GM06990 (cell line): ENCODE measurements around the gene JCHAIN.

Experiments used
- DNase-seq: peaks from one replicate; pipeline ENCODE4 v3.0.0-alpha.2; 2011; ENCODE audit not compliant: insufficient read length; ENCODE audit errors: extremely low read depth
- H3K27me3 ChIP-seq: replicated peaks from 2 replicates; pipeline ENCODE4 v1.6.0; 2011; ENCODE audit warnings: low read length; ENCODE audit not compliant: control insufficient read depth, insufficient read depth
- H3K36me3 ChIP-seq: 2 replicates; pipeline ENCODE4 v1.5.1; 2011; ENCODE audit warnings: low read length; ENCODE audit not compliant: control insufficient read depth, insufficient read depth
- H3K4me3 ChIP-seq: replicated peaks from 2 replicates; pipeline ENCODE4 v1.5.1; 2011; ENCODE audit warnings: low read depth, mild to moderate bottlenecking, control low read depth, low read length
- TF ChIP-seq, protein P1 (sequence below): IDR thresholded peaks from 2 replicates; pipeline ENCODE4 v1.5.1; 2011; ENCODE audit warnings: low read length, control low read depth, mild to moderate bottlenecking, inconsistent platforms; ENCODE audit not compliant: insufficient read depth, poor library complexity, severe bottlenecking

The JCHAIN gene

DNA sequence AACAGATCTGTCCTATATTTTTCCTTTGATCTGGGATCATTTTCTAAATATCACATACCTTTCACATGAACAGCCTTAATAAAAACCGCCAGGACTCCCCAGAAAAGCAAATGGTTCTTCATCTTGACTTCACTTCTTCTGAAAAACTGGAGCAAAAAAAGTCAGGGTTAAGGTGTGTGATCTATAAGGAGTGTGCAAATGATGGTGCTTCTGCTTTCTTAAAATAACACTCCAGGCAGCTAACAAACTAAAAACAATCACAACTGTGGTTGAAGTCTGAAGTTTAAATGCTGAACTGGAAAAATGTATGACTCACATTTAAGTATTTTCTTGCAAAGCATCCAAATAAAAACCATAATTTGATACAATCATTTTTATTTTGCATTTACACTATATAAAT is at the start of gene JCHAIN:
Gene JCHAIN, minus strand, starts transcription at position 140 of the 400 bp plus-strand sequence. Its CDS starts 18 bp downstream, at position 122.
- H3K27me3 ChIP-seq, result no peaks in the 10 kb centered on the region
- H3K36me3 ChIP-seq, result no peaks in the 10 kb centered on the region
- TF ChIP-seq, protein P1, sequence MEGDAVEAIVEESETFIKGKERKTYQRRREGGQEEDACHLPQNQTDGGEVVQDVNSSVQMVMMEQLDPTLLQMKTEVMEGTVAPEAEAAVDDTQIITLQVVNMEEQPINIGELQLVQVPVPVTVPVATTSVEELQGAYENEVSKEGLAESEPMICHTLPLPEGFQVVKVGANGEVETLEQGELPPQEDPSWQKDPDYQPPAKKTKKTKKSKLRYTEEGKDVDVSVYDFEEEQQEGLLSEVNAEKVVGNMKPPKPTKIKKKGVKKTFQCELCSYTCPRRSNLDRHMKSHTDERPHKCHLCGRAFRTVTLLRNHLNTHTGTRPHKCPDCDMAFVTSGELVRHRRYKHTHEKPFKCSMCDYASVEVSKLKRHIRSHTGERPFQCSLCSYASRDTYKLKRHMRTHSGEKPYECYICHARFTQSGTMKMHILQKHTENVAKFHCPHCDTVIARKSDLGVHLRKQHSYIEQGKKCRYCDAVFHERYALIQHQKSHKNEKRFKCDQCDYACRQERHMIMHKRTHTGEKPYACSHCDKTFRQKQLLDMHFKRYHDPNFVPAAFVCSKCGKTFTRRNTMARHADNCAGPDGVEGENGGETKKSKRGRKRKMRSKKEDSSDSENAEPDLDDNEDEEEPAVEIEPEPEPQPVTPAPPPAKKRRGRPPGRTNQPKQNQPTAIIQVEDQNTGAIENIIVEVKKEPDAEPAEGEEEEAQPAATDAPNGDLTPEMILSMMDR, result no peak
- peak; percentile 35 for DNase-seq
- peak within 1 kb of the TSS; percentile 68 for H3K4me3 ChIP-seq

DNA sequence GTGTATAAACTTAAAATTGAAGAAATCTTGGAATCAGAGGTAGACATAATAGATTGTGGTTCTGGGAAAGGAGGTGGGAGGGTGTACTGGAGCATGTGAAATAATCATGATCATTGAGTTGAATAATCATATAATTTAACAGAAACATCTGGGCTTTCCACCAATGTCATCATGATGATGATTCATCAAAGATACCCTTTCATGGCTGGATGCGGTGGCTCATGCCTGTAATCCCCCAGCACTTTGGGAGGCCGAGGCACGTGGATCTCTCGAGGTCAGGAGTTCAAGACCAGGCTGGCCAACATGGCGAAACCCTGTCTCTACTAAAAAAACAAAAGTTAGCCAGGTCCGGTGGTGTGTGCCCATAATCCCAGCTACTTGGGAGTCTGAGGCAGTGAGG is 48.8 kb upstream of the JCHAIN start:
- Histone ChIP-seq H3K27me3 (no peaks in the 10 kb centered on the region), H3K4me3 (no peak overlapping the region), H3K36me3 (no peaks in the 10 kb centered on the region)
- TF ChIP-seq, protein P1, result no peak
- no peak for DNase-seq

DNA sequence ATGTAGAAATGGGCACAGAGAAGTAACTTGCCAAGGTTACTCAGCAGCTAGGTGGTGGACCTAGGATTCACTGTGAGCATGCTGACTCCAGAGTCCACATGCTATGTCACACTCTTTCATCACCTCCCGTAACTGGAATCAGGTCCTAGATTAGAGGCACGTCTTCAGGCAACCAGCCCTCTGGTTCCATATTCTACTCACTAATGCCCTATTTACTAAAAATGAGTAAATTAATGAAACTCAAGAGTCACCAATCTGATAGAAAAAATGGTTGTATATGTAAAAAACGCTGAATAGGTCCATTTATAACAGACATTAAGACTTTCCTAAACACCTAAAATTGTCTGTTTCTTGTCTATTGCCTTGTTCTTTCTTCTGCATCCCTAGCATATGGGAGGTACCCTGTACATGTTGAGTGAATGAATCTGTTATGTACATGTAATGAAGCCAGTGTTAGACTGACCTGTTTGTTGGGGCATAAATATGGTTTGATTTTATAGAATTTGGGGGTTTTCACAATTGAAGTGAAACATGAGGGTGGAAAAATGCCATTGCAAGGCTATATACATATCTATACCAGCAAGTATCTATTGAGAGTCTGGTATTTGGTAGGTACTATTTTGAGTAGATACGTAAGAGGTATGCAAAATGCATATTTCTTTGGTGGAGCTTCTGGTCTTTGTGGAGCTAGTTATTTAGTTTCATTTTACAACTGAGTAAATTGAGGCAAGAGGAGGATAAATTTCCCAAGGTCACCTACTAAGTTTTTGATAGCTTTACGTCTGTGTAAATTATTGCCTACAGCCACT is 48.0 kb upstream of the JCHAIN start:
- DNase-seq, result no peak
- Histone ChIP-seq H3K36me3 (no peaks in the 10 kb centered on the region), H3K4me3 (peak overlapping the region; percentile 32), H3K27me3 (no peaks in the 10 kb centered on the region)
- TF ChIP-seq, protein P1, result no peak

DNA sequence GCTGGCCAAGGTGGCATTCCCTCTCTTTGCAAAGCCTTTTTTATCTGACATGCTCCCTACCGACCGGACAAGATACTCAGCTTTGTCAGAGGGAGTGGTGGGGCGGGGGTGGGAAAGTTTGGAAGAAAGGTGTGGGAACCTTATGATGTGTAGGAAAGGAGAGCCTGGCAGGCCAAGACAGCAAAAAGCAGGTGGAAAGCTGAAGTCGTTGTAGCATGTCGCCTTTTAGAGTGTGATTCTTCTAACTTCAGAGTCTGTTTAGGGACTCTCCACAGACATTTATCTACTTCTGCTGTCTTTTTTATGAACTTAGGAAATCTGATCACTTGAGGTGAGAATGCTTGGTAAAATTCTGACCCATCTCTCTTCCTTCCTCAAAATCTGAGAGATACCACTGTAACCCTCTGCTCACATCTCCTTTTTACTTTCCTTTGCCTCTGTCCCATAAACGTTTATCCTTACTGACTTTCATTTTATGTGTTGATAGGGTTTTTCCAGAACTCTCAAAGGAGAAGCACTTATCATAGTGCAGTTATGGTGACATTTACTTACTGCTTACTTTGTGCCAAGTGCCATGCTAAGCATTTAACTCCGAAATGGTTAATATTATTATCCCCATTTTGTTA is 47.3 kb upstream of the JCHAIN start:
- no peak for DNase-seq
- no peaks in the 10 kb centered on the region for H3K36me3 ChIP-seq
- H3K4me3 ChIP-seq, result peak overlapping the region; percentile 32
- no peaks in the 10 kb centered on the region for H3K27me3 ChIP-seq
- TF ChIP-seq, protein P1, result no peak

DNA sequence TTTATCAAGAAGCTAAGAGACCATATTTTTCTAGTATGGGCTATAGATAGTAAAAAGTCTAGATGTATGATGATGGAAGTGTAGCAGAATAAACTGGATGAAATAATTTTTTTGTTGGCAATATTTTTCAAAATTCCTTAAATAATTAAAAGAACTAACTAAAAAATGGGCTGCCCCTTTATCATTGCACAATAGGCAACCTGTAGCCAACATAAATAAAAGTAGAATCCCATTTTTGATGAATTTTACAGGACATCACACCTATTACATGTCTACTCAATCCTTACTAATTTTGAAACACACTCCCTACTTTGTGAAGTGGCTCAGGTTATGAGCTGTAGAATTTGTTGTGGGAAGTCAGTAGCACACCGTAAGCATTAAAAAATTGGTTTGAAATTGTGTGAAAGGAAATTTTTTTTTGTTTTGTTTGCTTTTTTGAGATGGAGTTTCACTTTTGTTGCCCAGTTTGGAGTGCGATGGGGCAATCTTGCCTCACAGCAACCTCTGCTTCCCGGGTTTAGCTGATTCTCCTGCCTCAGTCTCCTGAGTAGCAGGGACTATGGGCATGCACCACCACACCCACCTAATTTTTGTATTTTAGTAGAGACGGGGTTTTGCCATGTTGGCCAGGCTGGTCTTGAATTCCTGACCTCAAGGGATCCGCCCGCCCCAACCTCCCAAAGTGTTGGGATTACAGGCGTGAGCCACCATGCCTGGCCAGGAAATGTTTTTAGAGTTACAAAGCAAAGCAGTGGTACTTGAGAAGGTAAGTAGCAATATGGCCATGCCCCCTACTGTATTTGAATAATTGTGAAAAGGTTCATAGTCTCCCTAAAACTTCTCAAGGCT is 46.5 kb upstream of the JCHAIN start:
- Histone ChIP-seq H3K36me3 (no peaks in the 10 kb centered on the region), H3K4me3 (no peak overlapping the region), H3K27me3 (no peaks in the 10 kb centered on the region)
- DNase-seq, result no peak
- TF ChIP-seq, protein P1, result no peak
